HL-60 (cell line): Measurements from ENCODE around the gene HNRNPA0.

Experiments used
- POLR2AphosphoS5 ChIP-seq: IDR thresholded peaks from 2 replicates; pipeline ENCODE4 v1.6.1; 2012; ENCODE audit warnings: low read depth
- TF ChIP-seq, protein P1 (sequence below): IDR thresholded peaks from one replicate; pipeline ENCODE4 v1.5.1; 2011; ENCODE audit warnings: low read length, control low read depth, inconsistent platforms; ENCODE audit not compliant: insufficient read depth

DNA sequence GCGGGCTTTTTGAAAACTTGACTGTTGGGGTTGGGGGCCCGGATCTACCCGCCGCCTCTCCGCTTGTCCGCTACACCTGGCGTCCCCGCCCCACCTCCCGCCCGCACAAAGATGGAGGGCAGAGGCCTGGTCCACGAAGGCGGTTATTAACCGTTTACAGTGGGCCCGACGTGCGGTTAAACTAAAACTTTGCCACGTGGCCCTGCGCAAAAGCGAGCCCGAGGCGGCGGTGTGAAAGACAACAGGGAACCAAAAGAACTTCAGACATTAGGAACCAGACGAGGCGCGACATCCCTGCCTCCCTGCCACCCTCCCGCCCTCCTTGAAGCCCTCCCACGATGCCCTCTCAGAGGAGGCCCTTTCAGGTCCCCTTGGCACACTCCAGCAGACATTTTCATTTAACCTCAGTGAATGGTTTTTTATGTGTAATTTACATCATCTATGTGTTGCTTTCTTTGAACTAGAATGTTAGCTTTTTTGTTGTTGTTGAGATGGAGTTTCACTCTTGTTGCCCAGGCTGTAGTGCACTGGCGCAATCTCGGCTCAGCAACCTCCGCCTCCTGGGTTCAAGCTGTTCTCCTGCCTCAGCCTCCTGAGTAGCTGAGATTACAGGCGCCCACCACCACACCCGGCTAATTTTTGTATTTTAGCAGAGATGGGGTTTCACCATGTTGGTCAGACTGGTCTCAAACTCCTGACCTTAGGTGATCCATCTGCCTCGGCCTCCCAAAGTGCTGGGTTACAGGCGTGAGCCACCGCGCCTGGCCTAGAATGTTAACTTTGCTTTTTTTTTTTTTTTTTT is 999 bp upstream of the HNRNPA0 start:
- TF ChIP-seq, protein P1, sequence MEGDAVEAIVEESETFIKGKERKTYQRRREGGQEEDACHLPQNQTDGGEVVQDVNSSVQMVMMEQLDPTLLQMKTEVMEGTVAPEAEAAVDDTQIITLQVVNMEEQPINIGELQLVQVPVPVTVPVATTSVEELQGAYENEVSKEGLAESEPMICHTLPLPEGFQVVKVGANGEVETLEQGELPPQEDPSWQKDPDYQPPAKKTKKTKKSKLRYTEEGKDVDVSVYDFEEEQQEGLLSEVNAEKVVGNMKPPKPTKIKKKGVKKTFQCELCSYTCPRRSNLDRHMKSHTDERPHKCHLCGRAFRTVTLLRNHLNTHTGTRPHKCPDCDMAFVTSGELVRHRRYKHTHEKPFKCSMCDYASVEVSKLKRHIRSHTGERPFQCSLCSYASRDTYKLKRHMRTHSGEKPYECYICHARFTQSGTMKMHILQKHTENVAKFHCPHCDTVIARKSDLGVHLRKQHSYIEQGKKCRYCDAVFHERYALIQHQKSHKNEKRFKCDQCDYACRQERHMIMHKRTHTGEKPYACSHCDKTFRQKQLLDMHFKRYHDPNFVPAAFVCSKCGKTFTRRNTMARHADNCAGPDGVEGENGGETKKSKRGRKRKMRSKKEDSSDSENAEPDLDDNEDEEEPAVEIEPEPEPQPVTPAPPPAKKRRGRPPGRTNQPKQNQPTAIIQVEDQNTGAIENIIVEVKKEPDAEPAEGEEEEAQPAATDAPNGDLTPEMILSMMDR = no peak
- TF ChIP-seq POLR2AphosphoS5 = no peak
